CD4-positive, alpha-beta T cell treated with Interferon gamma for 1 hour (primary cell): ENCODE data around the gene COL4A1.

Experiments
- DNase-seq: peaks from one replicate; pipeline ENCODE4 v3.0.0-alpha.2; 2020

The COL4A1 gene

GRCh38 chr13:110103026-110103425 is 203.9 kb downstream of the COL4A1 start:
- no peak for DNase-seq

DNA sequence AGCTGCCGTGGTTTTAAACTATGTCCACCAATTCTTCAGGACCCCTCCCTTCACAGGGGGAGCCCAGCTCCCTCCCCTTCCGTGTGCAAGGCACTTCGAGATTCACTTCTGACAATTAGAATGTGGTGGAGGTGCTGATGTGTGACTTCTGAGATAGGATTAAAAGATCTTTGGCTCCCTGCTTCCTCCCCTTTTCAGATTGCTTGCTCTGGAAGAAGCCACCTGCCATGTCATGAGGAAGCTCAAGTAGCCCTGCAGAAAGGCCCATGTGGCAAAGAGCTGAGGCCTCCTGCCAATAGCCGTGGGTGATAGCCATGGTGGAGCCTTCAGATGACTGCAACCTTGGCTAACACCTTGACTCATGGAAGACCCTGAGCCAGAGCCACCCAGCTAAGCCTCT is 204.9 kb downstream of the COL4A1 start:
- DNase-seq, result no peak

DNA sequence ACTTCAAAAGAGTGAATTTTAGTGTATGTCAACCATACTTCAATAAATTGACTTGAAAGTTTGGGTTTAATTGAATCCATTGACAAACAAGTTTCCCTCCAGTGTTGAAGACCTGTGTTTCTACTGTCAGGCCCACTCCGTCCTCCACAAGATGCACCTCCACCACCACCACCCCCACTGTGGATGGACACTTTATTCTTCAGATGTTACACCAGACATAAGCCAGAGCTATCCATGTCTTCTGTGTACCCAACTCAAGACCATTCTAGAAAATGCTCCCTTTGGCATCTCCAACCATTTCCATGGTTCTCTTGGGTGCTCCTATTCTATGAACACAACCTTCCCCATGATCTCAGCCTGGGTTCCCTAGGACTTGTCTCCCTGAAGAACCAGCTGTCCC is 207.0 kb downstream of the COL4A1 start:
- no peak for DNase-seq
